ENCODE results near the gene PRXL2B. TPM values are rescaled to one million over a fixed set of nuclear protein-coding genes. Genes with fewer than 3 reads are reported as not detected.

PRXL2B gene
- total RNA-seq, result 33.4 to 37.1 TPM (median 34.7 TPM) in 3 replicates

GRCh38 chr1:2586154-2587070 is at the start of gene PRXL2B:
TSS of gene PRXL2B (plus strand) at chr1:2586777. CDS start at chr1:2586886, 109 bp downstream.
- no peaks in the 10 kb centered on the region for H3K27me3 Mint-ChIP-seq (ENCODE audit: low read depth)
- peak within 1 kb of the TSS; percentile 94 for H3K27ac Mint-ChIP-seq
- peak; percentile 99 to 100 for DNase-seq (ENCODE audit: low spot score in 2 of 2, unreplicated experiment in 2 of 2)
- no peak for TF ChIP-seq CTCF (IDR thresholded peaks at IDR 0.05; ENCODE audit: unreplicated experiment)
- no peaks in the 10 kb centered on the region for H3K36me3 Mint-ChIP-seq
- H3K4me3 Mint-ChIP-seq, result peak within 1 kb of the TSS; percentile 81
- peaks cover 30% of the 10 kb centered on the region for H3K4me1 Mint-ChIP-seq
- H3K9me3 Mint-ChIP-seq, result no peaks in the 10 kb centered on the region

DNA sequence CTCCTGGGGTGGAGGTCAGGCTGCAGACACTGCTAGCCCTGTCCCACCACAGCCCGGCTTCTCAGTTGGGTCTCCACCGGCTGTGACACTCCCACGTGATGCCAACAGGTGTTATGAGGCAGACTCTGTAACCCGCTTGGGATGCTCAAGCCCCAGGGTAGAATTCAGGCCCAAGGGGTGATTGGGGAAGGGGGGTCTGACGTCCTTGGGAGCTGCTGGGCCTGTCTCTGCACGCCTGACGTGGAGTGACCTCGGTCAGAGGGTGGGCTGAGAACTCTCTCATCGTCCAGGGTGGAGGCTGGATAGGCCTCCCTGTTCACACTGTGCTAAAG is 48.8 kb upstream of the PRXL2B start:
- Mint-ChIP-seq H3K27ac (no peak overlapping the region), H3K36me3 (no peaks in the 10 kb centered on the region), H3K4me1 (peaks cover 25% of the 10 kb centered on the region), H3K4me3 (no peak overlapping the region), H3K9me3 (no peaks in the 10 kb centered on the region), H3K27me3 (ENCODE audit: low read depth) (peaks cover 43% of the 10 kb centered on the region)
- no peak for DNase-seq (ENCODE audit: low spot score in 2 of 2, unreplicated experiment in 2 of 2)
- no peak for TF ChIP-seq CTCF (IDR thresholded peaks at IDR 0.05; ENCODE audit: unreplicated experiment)

- Mint-ChIP-seq H3K4me1 (peaks cover 23% of the 10 kb centered on the region), H3K9me3 (no peaks in the 10 kb centered on the region), H3K4me3 (no peak overlapping the region), H3K27me3 (ENCODE audit: low read depth) (peaks cover 37% of the 10 kb centered on the region), H3K36me3 (no peaks in the 10 kb centered on the region), H3K27ac (no peak overlapping the region)
- DNase-seq (ENCODE audit: low spot score in 2 of 2, unreplicated experiment in 2 of 2), result no peak
- TF ChIP-seq CTCF (IDR thresholded peaks at IDR 0.05; ENCODE audit: unreplicated experiment), result no peak
Measured at GRCh38 chr1:2538376-2538775, 48.2 kb upstream of the PRXL2B start.

DNA sequence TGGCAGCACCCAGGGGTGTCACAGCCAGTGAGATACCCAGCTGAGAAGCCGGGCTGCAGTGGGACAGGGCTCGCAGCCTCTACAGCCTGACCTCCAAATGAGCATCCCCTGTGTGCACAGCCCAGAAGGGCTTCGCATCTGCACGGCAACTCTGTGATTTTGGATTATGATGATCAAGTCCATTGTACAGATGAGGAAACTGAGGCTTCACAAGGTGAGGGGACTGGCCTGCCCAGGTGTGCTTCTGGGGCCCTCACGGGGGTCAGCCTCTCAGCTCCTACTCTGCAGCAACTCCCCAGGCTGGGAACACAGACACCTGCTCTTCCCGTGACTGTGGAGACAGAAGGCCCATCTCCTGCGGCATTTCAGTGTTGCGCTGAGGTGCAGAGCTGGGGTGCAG is 47.7 kb upstream of the PRXL2B start:
- Mint-ChIP-seq H3K4me3 (no peak overlapping the region), H3K9me3 (no peaks in the 10 kb centered on the region), H3K27me3 (ENCODE audit: low read depth) (peaks cover 32% of the 10 kb centered on the region), H3K27ac (no peak overlapping the region), H3K4me1 (peaks cover 20% of the 10 kb centered on the region), H3K36me3 (no peaks in the 10 kb centered on the region)
- no peak for TF ChIP-seq CTCF (IDR thresholded peaks at IDR 0.05; ENCODE audit: unreplicated experiment)
- no peak for DNase-seq (ENCODE audit: low spot score in 2 of 2, unreplicated experiment in 2 of 2)

GRCh38 chr1:2539312-2539907 is 47.2 kb upstream of the PRXL2B start:
- peak; percentile 23 for TF ChIP-seq CTCF (IDR thresholded peaks at IDR 0.05; ENCODE audit: unreplicated experiment)
- Mint-ChIP-seq H3K36me3 (no peaks in the 10 kb centered on the region), H3K4me3 (no peak overlapping the region), H3K9me3 (no peaks in the 10 kb centered on the region), H3K27me3 (ENCODE audit: low read depth) (peaks cover 29% of the 10 kb centered on the region), H3K4me1 (peaks cover 21% of the 10 kb centered on the region), H3K27ac (no peak overlapping the region)
- DNase-seq (ENCODE audit: low spot score in 2 of 2, unreplicated experiment in 2 of 2), result no peak

Data from mesothelial cell of epicardium (in vitro differentiated cells).